ENCODE data around the gene GPR137B. TPM values are rescaled to one million over a fixed set of nuclear protein-coding genes. Genes with fewer than 3 reads are reported as not detected.
A peak's percentile ranks its signal among the peaks of the same experiment; 100 is the strongest.

Gene GPR137B
- 36.8 TPM for total RNA-seq

- DNase-seq (ENCODE audit: low spot score): peak; percentile 75
These were observed at the start of gene GPR137B for GRCh38 chr1:236142253-236143103. Gene GPR137B (plus strand): TSS chr1:236142539. CDS start chr1:236142623, 84 bp downstream.

- no peak for DNase-seq (ENCODE audit: low spot score)
These were observed 49.4 kb upstream of the GPR137B start for GRCh38 chr1:236092899-236093298.

GRCh38 chr1:236095705-236096520 lies 46.4 kb upstream of the GPR137B start:
- no peak for DNase-seq (ENCODE audit: low spot score)

GRCh38 chr1:236096660-236097482 lies 45.5 kb upstream of the GPR137B start:
- peak; percentile 94 for DNase-seq (ENCODE audit: low spot score)

GRCh38 chr1:236098267-236098666 lies 44.1 kb upstream of the GPR137B start:
- DNase-seq (ENCODE audit: low spot score): no peak

GRCh38 chr1:236099355-236099974 lies 42.9 kb upstream of the GPR137B start:
- no peak for DNase-seq (ENCODE audit: low spot score)

- no peak for DNase-seq (ENCODE audit: low spot score)
These were observed 41.5 kb upstream of the GPR137B start for GRCh38 chr1:236100799-236101198.

GRCh38 chr1:236101233-236102200 lies 40.8 kb upstream of the GPR137B start:
- DNase-seq (ENCODE audit: low spot score): no peak

GRCh38 chr1:236102611-236103010 lies 39.7 kb upstream of the GPR137B start:
- DNase-seq (ENCODE audit: low spot score): no peak

- DNase-seq (ENCODE audit: low spot score): no peak
These were observed 39.3 kb upstream of the GPR137B start for GRCh38 chr1:236103059-236103458.

- peak; percentile 65 for DNase-seq (ENCODE audit: low spot score)
These were observed 38.6 kb upstream of the GPR137B start for GRCh38 chr1:236103646-236104218.

GRCh38 chr1:236107121-236107907 lies 35.0 kb upstream of the GPR137B start:
- DNase-seq (ENCODE audit: low spot score): no peak

- no peak for DNase-seq (ENCODE audit: low spot score)
These were observed 34.2 kb upstream of the GPR137B start for GRCh38 chr1:236108027-236108648.

GRCh38 chr1:236110137-236110536 lies 32.2 kb upstream of the GPR137B start:
- DNase-seq (ENCODE audit: low spot score): no peak

GRCh38 chr1:236111527-236112331 lies 30.6 kb upstream of the GPR137B start:
- DNase-seq (ENCODE audit: low spot score): no peak

GRCh38 chr1:236112332-236112627 lies 30.1 kb upstream of the GPR137B start:
- DNase-seq (ENCODE audit: low spot score): no peak

GRCh38 chr1:236113324-236114032 lies 28.9 kb upstream of the GPR137B start:
- no peak for DNase-seq (ENCODE audit: low spot score)
